CD14-positive monocyte (primary cell): ENCODE results near the gene CCL4. TPM values are rescaled to one million over a fixed set of nuclear protein-coding genes. Genes with fewer than 3 reads are reported as not detected.

Source experiments
- DNase-seq, 3 donors: peaks; one replicate each; pipeline ENCODE4 v3.0.0-alpha.2; 2011 to 2022
- H2AFZ ChIP-seq: 2 replicates; pipeline ENCODE4 v1.6.0; 2012; ENCODE audit warnings: mild to moderate bottlenecking, low read depth, low read length, inconsistent platforms; ENCODE audit not compliant: insufficient read depth, poor library complexity, severe bottlenecking
- H3K27ac ChIP-seq, 2 donors: 1 replicate in 1 of 2; 2 replicates in 1 of 2; pipeline ENCODE4 v1.5.1; 2012 to 2013; ENCODE audit warnings: low read length in 2 of 2, control low read depth in 1 of 2, inconsistent platforms in 1 of 2, low read depth in 1 of 2, mild to moderate bottlenecking in 1 of 2
- H3K27me3 ChIP-seq, 2 donors: one replicate each; pipeline versions ENCODE4 v1.6.0 to v1.6.1; 2011 to 2013; ENCODE audit warnings: low read length in 2 of 2; ENCODE audit not compliant: control insufficient read depth in 2 of 2, insufficient read depth in 2 of 2
- H3K36me3 ChIP-seq, 2 donors: replicated peaks in 1 of 2; 1 replicate in 1 of 2; 2 replicates in 1 of 2; pipeline versions ENCODE4 v1.5.1 to v1.6.1; 2012 to 2013; ENCODE audit warnings: low read length in 2 of 2, control low read depth in 1 of 2, inconsistent platforms in 1 of 2, mild to moderate bottlenecking in 1 of 2; ENCODE audit not compliant: insufficient read depth in 2 of 2, control insufficient read depth in 1 of 2
- H3K4me1 ChIP-seq, 2 donors: 1 replicate in 1 of 2; 2 replicates in 1 of 2; pipeline versions ENCODE4 v1.5.1 to v1.6.1; 2012 to 2013; ENCODE audit warnings: low read length in 2 of 2, control low read depth in 1 of 2, inconsistent platforms in 1 of 2, mild to moderate bottlenecking in 1 of 2, moderate library complexity in 1 of 2; ENCODE audit not compliant: insufficient read depth in 2 of 2, control insufficient read depth in 1 of 2
- H3K4me2 ChIP-seq: replicated peaks from 2 replicates; pipeline ENCODE3; 2012; ENCODE audit warnings: low read length, moderate library complexity, mild to moderate bottlenecking; ENCODE audit not compliant: poor library complexity, severe bottlenecking; ENCODE audit errors: extremely low read depth
- H3K4me3 ChIP-seq, 3 experiments: fragments of 200-600 bp in 1 of 3; sonication (generic) in 1 of 3; replicated peaks in 1 of 3; 1 replicate in 2 of 3; 2 replicates in 1 of 3; pipeline ENCODE4 v1.5.1; 2011 to 2013; ENCODE audit warnings: low read length in 3 of 3, mild to moderate bottlenecking in 3 of 3, control low read depth in 2 of 3, low read depth in 2 of 3, inconsistent platforms in 1 of 3, moderate library complexity in 1 of 3
- H3K79me2 ChIP-seq: 2 replicates; pipeline ENCODE4 v1.6.0; 2012; ENCODE audit warnings: mild to moderate bottlenecking, control low read depth, inconsistent platforms, low read length, moderate library complexity; ENCODE audit not compliant: insufficient read depth
- H3K9ac ChIP-seq: 2 replicates; pipeline ENCODE4 v1.6.0; 2017; ENCODE audit warnings: low read length, mild to moderate bottlenecking; ENCODE audit not compliant: insufficient read depth, poor library complexity, severe bottlenecking
- H3K9me3 ChIP-seq, 2 donors: replicated peaks in 1 of 2; 1 replicate in 1 of 2; 2 replicates in 1 of 2; pipeline versions ENCODE4 v1.5.1 to v1.6.1; 2012 to 2013; ENCODE audit warnings: low read length in 2 of 2, control low read depth in 1 of 2; ENCODE audit not compliant: control insufficient read depth in 1 of 2, insufficient read depth in 1 of 2
- H4K20me1 ChIP-seq: 2 replicates; pipeline ENCODE4 v1.6.0; 2012; ENCODE audit warnings: mild to moderate bottlenecking, low read length, control low read depth, moderate library complexity; ENCODE audit not compliant: insufficient read depth
- H3K27ac Mint-ChIP-seq, 7 donors: one replicate each; pipeline ENCODE4 v1.8.0; 2020; ENCODE audit warnings: mild to moderate bottlenecking in 7 of 7, mixed read lengths in 7 of 7, moderate library complexity in 6 of 7, inconsistent platforms in 2 of 7
- H3K27me3 Mint-ChIP-seq, 3 donors: one replicate each; pipeline ENCODE4 v1.8.0; 2021 to 2022; ENCODE audit warnings: low read depth in 3 of 3, mild to moderate bottlenecking in 3 of 3, mixed read lengths in 3 of 3, moderate library complexity in 3 of 3, inconsistent platforms in 1 of 3
- H3K36me3 Mint-ChIP-seq, 2 donors: one replicate each; pipeline ENCODE4 v1.8.0; 2020; ENCODE audit warnings: mixed read lengths in 2 of 2, inconsistent platforms in 1 of 2, mild to moderate bottlenecking in 1 of 2
- H3K4me1 Mint-ChIP-seq: one replicate; pipeline ENCODE4 v1.8.0; 2020; ENCODE audit warnings: mild to moderate bottlenecking, mixed read lengths
- H3K4me3 Mint-ChIP-seq, 2 donors: one replicate each; pipeline ENCODE4 v1.8.0; 2020; ENCODE audit warnings: mild to moderate bottlenecking in 2 of 2, mixed read lengths in 2 of 2, moderate library complexity in 1 of 2
- H3K9me3 Mint-ChIP-seq, 7 donors: one replicate each; pipeline ENCODE4 v1.8.0; 2020 to 2022; ENCODE audit warnings: mixed read lengths in 7 of 7, mild to moderate bottlenecking in 6 of 7, moderate library complexity in 6 of 7, inconsistent platforms in 2 of 7
- CTCF ChIP-seq: fragments of 200-600 bp; IDR thresholded peaks from one replicate; pipeline ENCODE4 v1.8.0; 2022; ENCODE audit warnings: antibody characterized with exemption, mild to moderate bottlenecking
- WGBS: methylation state at CpG from one replicate; pipeline ENCODE4 v1.1.5; 2013; ENCODE audit warnings: missing lambda C conversion rate; ENCODE audit not compliant: insufficient coverage; 5-methylcytosine and 5-hydroxymethylcytosine counted together
- intact Hi-C, 2 donors: fragments of 100-400 bp; cut with micrococcal nuclease; formaldehyde crosslinking; loops; one replicate each; pipeline versions ENCODE4 v1.15.0 to v1.15.1; 2023
- polyA plus RNA-seq, 3 donors: library from polyadenylated mRNA; depleted of rRNA in 1 of 3; unstranded in 2 of 3; stranded (reverse) in 1 of 3; fragments of 300-500 nt in 2 of 3; fragments of >200 nt in 1 of 3; fragmentation: Illumina TruSeq in 2 of 3; gene quantifications; 1 replicate in 2 of 3; 2 replicates in 1 of 3; pipeline ENCODE4 v1.2.3, GENCODE V29; 2012 to 2021

Gene CCL4
- polyA plus RNA-seq, 3 donors: 11.8 to 41.7 (median 40.6) TPM

GRCh38 chr17:36136036-36136435 is 32.4 kb downstream of the CCL4 start:
- Histone ChIP-seq H3K79me2 (no peaks in the 10 kb centered on the region), H2AFZ (no peak overlapping the region), H3K9me3 (no peaks in the 10 kb centered on the region), H4K20me1 (no peaks in the 10 kb centered on the region), H3K4me3 (no peak overlapping the region), H3K4me2 (no peak overlapping the region), H3K9ac (no peak overlapping the region), H3K4me1 (peaks cover 8 to 15% of the 10 kb centered on the region in 2 donors), H3K36me3 (no peaks in the 10 kb centered on the region), H3K27me3 (no peaks in the 10 kb centered on the region), H3K27ac (no peak overlapping the region)
- no peaks in the 10 kb centered on the region for H3K9me3 Mint-ChIP-seq
- H3K27ac Mint-ChIP-seq: no peak overlapping the region
- no peak overlapping the region for H3K4me3 Mint-ChIP-seq
- H3K36me3 Mint-ChIP-seq: no peaks in the 10 kb centered on the region
- H3K27me3 Mint-ChIP-seq: peaks cover 0 to 4% (median 1%) of the 10 kb centered on the region in 3 donors
- intact Hi-C loops: no loop called here
- DNase-seq: no peak
- TF ChIP-seq CTCF: no peak
- 86% methylated on average over 1 of the region's 1 CpG for WGBS
- peaks cover 25% of the 10 kb centered on the region for H3K4me1 Mint-ChIP-seq

- H3K4me2 ChIP-seq: no peak overlapping the region
- no peaks in the 10 kb centered on the region for H3K27me3 ChIP-seq
- TF ChIP-seq CTCF: no peak
- intact Hi-C loops: no loop called here
- peaks cover 4 to 11% of the 10 kb centered on the region in 2 donors for H3K4me1 ChIP-seq
- no CpG with 5 or more reads among the region's 1 CpG for WGBS
- H3K9ac ChIP-seq: no peak overlapping the region
- no peak overlapping the region for H3K4me3 ChIP-seq
- H3K79me2 ChIP-seq: no peaks in the 10 kb centered on the region
- H3K4me3 Mint-ChIP-seq: no peak overlapping the region
- no peak for DNase-seq
- H3K27me3 Mint-ChIP-seq: peaks cover 0 to 4% (median 1%) of the 10 kb centered on the region in 3 donors
- no peaks in the 10 kb centered on the region for H3K9me3 ChIP-seq
- H2AFZ ChIP-seq: no peak overlapping the region
- no peaks in the 10 kb centered on the region for H3K9me3 Mint-ChIP-seq
- H3K27ac ChIP-seq: no peak overlapping the region
- H4K20me1 ChIP-seq: no peaks in the 10 kb centered on the region
- no peaks in the 10 kb centered on the region for H3K36me3 Mint-ChIP-seq
- H3K36me3 ChIP-seq: no peaks in the 10 kb centered on the region
- peaks cover 22% of the 10 kb centered on the region for H3K4me1 Mint-ChIP-seq
- H3K27ac Mint-ChIP-seq: no peak overlapping the region
Measured at GRCh38 chr17:36136439-36136838, 32.8 kb downstream of the CCL4 start.
